HG03045 (cell line): Measurements from ENCODE around the gene NTHL1.

Source experiments
- ATAC-seq: cut with Tn5 transposase; IDR thresholded peaks from one replicate; pipeline ENCODE4 v1.9.1; 2021; ENCODE audit warnings: mild to moderate bottlenecking, moderate library complexity; ENCODE audit not compliant: unreplicated experiment

The NTHL1 gene

DNA sequence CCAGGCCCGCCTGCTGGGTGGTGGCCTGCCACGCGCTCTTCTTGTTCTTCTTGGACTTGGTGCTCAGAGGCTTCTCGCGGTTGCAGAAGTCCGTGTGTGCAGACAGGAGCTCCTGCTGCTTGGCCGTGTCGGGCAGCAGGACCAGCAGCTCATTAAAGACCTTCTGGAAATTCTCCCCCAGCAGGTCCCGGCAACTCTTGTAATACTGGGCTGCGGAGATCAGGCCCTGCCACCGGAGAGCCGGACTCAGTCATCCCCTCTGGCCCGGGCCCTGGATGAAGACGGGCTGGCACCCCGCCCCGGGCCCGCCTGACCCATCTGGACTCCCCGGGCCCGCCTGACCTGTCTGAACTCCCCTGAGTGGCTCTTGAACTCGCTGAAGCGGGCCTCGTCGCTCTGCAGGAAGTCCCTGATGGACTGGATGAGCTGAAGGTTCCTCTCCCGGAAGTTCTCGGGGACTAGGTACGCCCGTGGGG, 49.2 kb downstream of the NTHL1 start:
- no peak for ATAC-seq

DNA sequence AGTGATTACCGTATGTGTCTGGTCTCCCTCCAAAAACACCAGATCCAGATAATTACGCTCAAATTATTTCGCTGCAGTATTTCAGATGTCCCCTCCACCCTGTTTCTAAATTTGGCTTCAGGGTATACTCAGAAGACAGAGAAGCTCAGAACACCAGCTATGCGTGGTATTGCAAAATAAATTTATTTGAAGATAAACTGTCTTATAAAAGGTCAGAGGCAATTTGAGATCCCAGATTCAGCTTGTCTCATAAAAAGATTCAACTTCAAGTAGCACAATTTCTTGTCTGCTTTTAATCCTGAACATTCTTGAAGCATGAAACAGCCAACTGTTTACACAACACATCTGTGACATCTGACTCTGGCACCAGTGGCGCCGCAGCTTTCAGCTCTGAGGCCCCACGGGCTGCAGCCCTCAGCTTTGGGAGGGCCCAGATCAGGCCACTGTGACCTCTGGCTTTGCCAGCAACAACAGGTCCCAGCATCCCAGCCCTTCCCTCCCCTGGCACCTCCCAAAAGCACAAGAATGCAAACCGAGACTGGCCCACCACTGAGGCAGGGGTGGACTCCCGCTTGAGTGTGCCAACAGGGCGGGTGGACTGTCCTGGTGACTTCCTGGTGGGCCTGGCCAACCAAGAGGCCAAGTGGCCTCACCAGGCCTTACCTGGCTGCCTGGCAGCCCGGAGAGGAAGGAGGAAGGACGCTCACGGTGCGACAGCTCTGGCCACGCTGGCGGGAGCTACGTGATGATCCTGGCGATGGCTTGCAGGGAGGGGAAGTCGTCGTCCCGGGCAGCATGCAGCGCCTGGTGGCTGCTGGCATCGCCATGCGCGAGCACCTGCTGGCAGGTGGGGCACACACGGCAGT, 49.9 kb downstream of the NTHL1 start:
- ATAC-seq, result no peak

DNA sequence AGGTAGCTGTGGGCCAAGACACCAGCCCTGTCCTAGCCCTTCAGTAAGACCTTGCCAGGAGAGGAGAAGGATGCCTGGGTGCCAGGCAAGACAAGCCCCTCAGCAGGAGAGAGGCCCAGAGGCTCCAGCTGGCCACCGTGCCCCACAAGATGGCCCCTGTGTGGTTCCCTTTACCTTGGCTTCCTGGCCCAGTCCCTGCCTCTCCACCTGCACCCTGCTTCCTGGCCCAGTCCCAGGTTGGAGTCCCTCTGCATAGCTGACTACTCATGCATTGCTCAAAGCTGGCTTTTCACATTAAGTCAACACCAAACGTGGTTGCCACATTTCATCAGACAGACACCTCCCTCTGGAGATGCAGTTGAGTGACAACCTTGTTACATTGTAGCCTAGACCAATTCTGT, 53.9 kb downstream of the NTHL1 start:
- ATAC-seq, result no peak

DNA sequence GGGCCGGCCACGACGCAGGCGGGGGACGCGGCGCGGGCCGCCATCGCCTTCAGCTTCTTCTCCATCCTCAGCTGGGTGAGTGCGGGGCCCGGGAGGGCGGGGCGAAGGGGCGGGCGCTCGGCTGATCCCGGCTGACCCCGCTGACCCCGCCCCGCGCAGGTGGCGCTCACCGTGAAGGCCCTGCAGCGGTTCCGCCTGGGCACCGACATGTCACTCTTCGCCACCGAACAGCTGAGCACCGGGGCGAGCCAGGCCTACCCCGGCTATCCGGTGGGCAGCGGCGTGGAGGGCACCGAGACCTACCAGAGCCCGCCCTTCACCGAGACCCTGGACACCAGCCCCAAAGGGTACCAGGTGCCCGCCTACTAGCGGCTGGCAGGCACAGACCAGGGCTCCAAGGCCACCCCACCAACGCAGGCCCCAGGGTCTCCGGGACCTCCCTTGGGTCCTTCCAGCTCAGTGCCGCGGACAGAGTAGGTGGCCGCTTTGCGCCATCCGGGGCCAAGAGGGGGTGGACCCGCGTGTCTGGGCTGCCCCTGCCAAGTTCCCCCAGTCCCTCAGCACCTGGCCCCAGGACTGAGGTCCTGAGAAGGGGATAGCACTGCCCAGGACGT, 54.8 kb downstream of the NTHL1 start:
- peak; percentile 7 for ATAC-seq

DNA sequence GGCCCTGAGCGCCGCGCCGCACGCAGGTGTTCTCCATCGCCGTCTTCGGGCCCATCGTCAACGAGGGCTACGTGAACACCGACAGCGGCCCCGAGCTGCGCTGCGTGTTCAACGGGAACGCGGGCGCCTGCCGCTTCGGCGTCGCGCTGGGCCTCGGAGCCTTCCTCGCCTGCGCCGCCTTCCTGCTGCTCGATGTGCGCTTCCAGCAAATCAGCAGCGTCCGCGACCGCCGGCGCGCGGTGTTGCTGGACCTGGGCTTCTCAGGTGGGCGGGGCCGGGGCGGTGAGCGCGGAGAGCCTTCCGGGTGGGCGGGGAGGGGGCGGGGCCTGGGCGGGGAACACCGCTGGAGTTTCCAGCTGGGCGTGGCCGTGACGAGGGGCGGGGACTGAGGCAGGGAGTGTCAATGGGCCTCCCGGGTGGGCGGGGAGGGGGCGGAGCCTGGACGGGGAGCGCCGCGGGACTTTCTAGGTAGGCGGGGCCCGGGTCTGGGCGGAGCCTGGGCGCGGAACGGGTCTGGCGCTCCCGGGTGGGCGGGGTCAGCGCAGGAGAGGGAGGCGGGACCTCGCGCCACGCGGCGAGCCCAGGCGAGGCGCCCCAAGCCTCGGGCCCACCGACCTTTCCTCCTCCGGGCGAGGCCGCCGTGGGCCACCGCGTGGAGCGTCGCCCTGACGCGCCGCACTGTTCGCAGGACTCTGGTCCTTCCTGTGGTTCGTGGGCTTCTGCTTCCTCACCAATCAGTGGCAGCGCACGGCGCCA, 55.5 kb downstream of the NTHL1 start:
- ATAC-seq, result peak; percentile 50

DNA sequence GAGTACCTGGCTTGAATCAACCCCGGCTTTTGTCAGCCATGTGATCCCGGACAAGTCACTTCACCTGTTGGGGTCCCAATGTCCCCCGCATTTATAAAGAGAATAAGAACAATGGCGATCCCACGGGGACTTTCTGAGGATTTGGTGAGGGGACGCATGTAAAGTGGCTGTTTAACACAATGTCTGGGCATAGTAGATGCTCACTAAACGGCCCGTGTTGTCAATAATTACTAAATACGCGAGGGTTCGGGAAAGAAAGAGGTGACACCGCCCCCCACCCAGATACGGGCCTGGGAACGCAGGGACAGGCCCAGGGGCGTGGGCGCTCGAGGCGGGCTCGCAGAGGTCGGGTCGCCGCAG, 56.1 kb downstream of the NTHL1 start:
- ATAC-seq, result no peak

DNA sequence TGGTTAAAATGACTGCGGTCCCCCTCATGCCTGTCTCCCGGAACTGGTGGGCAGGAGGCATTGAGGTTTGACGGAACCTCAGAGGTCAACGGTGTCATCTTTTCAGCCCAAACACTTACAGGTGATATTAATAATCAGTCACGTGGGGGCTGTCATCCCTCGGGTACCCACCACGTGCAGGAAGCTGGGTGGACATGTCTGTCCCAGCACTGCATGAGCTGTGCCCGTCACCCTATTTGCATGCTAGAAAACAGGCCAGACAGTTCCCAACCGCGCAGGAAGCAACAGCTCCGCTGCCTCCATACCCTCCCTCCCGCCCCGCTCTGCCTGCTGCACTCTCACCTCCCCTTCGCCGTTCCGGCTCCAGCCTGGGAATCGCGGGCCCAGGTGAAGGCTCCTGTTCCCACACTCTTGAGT, 56.5 kb downstream of the NTHL1 start:
- no peak for ATAC-seq

DNA sequence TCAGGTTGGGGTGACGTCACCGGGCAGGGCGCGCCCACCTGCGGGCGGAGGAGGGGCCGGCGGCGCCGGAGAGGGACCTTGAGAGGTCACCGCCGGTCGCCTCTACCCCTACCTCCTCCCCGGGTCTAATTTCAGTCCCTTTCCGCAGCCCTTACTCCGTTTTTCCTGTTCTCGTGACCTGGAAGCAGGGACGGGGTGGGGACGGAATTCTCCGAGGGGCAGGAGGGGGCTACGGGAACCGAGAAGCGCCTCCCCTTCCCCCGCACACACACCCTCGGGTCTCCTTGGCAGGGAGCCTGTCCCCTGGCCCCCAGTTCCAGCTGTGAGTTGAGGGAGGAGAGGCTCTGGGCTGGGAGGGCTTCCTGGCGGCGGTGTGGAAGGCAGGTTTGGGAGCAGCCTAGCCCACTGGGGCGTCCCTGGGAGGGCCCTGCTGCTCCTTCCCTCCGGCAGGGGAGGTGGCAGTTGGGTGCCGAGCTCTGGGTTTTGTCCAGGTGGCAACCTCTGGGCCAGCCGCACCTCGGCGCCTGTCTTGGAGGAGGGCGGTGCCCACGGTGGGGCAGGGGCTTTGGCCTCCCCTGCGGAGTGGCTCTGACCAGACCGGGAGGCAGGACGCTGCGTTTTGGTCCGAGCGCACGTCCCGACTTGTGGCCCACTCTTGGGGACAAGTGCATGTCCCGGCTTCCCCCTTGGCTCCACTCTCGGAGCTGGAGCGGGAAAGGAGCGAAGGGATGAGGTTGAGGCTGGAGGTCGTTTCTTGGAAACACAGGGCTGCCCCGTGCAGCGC, 57.1 kb downstream of the NTHL1 start:
- no peak for ATAC-seq

DNA sequence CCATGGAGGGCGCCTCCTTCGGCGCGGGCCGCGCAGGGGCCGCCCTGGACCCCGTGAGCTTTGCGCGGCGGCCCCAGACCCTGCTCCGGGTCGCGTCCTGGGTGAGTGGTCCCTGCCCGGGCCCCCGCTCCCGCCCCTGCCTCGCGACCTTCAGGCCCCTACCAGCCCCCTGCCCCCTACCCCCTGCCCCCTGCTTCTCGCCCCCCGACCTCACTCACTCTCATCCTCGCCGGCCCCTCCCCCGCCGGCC, 57.6 kb downstream of the NTHL1 start:
- ATAC-seq, result no peak
